Neutrophil (primary cell): ENCODE data around the gene TMX2.

Experiments used
- H3K27ac ChIP-seq: fragments of 200-600 bp; sonication (generic); 2 replicates; pipeline ENCODE4 v1.5.1; 2016; ENCODE audit warnings: mild to moderate bottlenecking, moderate library complexity
- H3K27me3 ChIP-seq: fragments of 200-600 bp; sonication (generic); 2 replicates; pipeline ENCODE4 v1.6.0; 2016; ENCODE audit warnings: mild to moderate bottlenecking
- H3K36me3 ChIP-seq: fragments of 200-600 bp; sonication (generic); 2 replicates; pipeline ENCODE4 v1.5.1; 2017
- H3K4me1 ChIP-seq, 2 experiments: fragments of 200-600 bp in 1 of 2; sonication (generic) in 1 of 2; 1 replicate in 1 of 2; 2 replicates in 1 of 2; pipeline versions ENCODE4 v1.5.1 to v1.6.1; 2013 to 2016; ENCODE audit warnings: low read depth in 1 of 2, low read length in 1 of 2, mild to moderate bottlenecking in 1 of 2, moderate library complexity in 1 of 2; ENCODE audit not compliant: control insufficient read depth in 1 of 2, insufficient read depth in 1 of 2
- H3K4me3 ChIP-seq, 2 experiments: fragments of 200-600 bp in 1 of 2; sonication (generic) in 1 of 2; 1 replicate in 1 of 2; 2 replicates in 1 of 2; pipeline ENCODE4 v1.5.1; 2013 to 2016; ENCODE audit warnings: low read depth in 1 of 2, low read length in 1 of 2, mild to moderate bottlenecking in 1 of 2, moderate library complexity in 1 of 2
- H3K9me3 ChIP-seq: fragments of 200-600 bp; sonication (generic); 2 replicates; pipeline ENCODE4 v1.5.1; 2016
- CTCF ChIP-seq: fragments of 200-600 bp; sonication (generic); IDR thresholded peaks from 2 replicates; pipeline ENCODE4 v1.5.1; 2016; ENCODE audit warnings: antibody characterized with exemption

The TMX2 gene

GRCh38 chr11:57751176-57751575 lies 38.8 kb downstream of the TMX2 start:
- Histone ChIP-seq H3K27me3 (no peaks in the 10 kb centered on the region), H3K27ac (no peak overlapping the region), H3K4me3 (no peak overlapping the region), H3K36me3 (no peaks in the 10 kb centered on the region), H3K4me1 (no peaks in the 10 kb centered on the region), H3K9me3 (no peaks in the 10 kb centered on the region)
- TF ChIP-seq CTCF = no peak

- Histone ChIP-seq H3K4me3 (no peak within 1 kb of the TSS), H3K4me1 (no peaks in the 10 kb centered on the region), H3K27me3 (no peaks in the 10 kb centered on the region), H3K36me3 (no peaks in the 10 kb centered on the region), H3K27ac (no peak within 1 kb of the TSS), H3K9me3 (no peaks in the 10 kb centered on the region)
- no peak for TF ChIP-seq CTCF
These were observed 39.4 kb downstream of the TMX2 start, which contains the start of gene BTBD18 for GRCh38 chr11:57751676-57752253. BTBD18 (minus strand) TSS chr11:57751819; CDS start chr11:57751188, 631 bp downstream.

- no peak for TF ChIP-seq CTCF
- Histone ChIP-seq H3K27me3 (no peaks in the 10 kb centered on the region), H3K36me3 (no peaks in the 10 kb centered on the region), H3K4me3 (no peak overlapping the region), H3K4me1 (no peaks in the 10 kb centered on the region), H3K9me3 (no peaks in the 10 kb centered on the region), H3K27ac (no peak overlapping the region)
These were observed 40.6 kb downstream of the TMX2 start for GRCh38 chr11:57752954-57753353.

GRCh38 chr11:57758174-57758573 lies 45.8 kb downstream of the TMX2 start:
- TF ChIP-seq CTCF = no peak
- Histone ChIP-seq H3K27me3 (no peaks in the 10 kb centered on the region), H3K4me1 (peaks cover 15 to 17% of the 10 kb centered on the region in 2 experiments), H3K4me3 (no peak overlapping the region), H3K9me3 (no peaks in the 10 kb centered on the region), H3K36me3 (no peaks in the 10 kb centered on the region), H3K27ac (no peak overlapping the region)

- H3K27ac ChIP-seq = no peak within 1 kb of the TSS
- H3K4me1 ChIP-seq = peaks cover 21 to 24% of the 10 kb centered on the region in 2 experiments
- peak within 1 kb of the TSS; percentile 8 to 44 for H3K4me3 ChIP-seq
- H3K36me3 ChIP-seq = no peaks in the 10 kb centered on the region
- H3K27me3 ChIP-seq = no peaks in the 10 kb centered on the region
- no peak for TF ChIP-seq CTCF
- no peaks in the 10 kb centered on the region for H3K9me3 ChIP-seq
These were observed 49.2 kb downstream of the TMX2 start, which contains the start of gene CTNND1 for GRCh38 chr11:57761301-57762234. CTNND1 (plus strand) TSS chr11:57761802; CDS start chr11:57791479, 29,677 bp downstream.
